ENCODE data around the gene PCDHGB5.

GRCh38 chr5:141354900-141355469, 42.8 kb upstream of the PCDHGB5 start, which contains the start of gene PCDHGA4:
- peak in 3 of 4 donors; percentile 17 to 25 (median 25) for TF ChIP-seq CTCF (IDR thresholded peaks at IDR 0.05)
- TF ChIP-seq POLR2A (IDR thresholded peaks at IDR 0.05) = no peak
